Hepatocyte (in vitro differentiated cells): Measurements from ENCODE around the gene KMT2E.

ENCODE experiments used
- EZH2 ChIP-seq: fragments of 200-600 bp; sonication (generic); IDR thresholded peaks from 2 replicates; pipeline ENCODE4 v1.6.1; 2016; ENCODE audit warnings: antibody characterized with exemption, mild to moderate bottlenecking, borderline replicate concordance
- TF ChIP-seq, protein P1 (sequence below): fragments of 200-600 bp; sonication (generic); IDR thresholded peaks from 2 replicates; pipeline ENCODE4 v1.5.1; 2016; ENCODE audit warnings: antibody characterized with exemption, mild to moderate bottlenecking; ENCODE audit not compliant: poor library complexity

DNA sequence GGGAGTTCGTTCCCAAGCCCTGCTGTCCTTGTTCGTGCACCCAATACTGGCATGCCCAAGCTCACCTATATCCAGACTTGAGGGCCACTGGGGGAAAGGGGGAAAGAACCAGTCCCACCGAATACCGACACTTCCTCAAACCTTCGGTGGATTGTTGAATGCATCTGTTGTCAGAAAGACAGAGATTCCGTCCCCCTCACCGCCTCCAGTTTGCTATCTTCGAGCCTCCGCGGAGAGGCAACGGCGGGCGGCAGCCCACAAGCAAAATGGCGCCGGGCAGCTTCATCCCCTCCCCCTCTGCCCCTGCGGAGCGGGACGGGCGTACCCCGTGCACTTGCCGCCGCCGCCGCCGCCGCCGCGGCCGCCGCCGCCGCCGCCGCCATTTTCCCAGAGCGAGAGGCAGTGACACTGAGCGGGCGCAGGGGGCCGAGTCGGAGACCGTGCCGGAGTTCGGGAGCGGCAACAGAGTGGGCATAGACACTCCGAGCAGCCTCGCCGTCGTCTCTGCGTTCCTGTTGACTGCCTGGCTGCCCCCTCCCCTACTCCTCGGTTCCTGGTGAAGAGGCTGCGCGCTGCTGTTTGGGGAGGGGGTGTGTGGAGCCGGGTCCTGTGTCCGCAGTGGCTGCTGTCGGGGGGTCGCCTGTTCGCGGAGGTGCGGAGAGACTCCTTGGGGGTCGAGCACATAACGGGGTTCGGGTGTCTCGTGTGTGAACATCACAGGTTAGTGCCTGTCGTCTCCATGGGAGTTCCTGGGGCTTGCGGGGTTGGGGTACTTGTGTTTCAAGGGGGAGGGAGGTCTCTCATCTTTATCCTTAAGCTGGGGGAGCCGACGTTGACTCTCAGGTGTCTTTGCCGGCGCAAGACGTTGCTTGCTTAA, at the start of gene KMT2E:
- TF ChIP-seq, protein P1, sequence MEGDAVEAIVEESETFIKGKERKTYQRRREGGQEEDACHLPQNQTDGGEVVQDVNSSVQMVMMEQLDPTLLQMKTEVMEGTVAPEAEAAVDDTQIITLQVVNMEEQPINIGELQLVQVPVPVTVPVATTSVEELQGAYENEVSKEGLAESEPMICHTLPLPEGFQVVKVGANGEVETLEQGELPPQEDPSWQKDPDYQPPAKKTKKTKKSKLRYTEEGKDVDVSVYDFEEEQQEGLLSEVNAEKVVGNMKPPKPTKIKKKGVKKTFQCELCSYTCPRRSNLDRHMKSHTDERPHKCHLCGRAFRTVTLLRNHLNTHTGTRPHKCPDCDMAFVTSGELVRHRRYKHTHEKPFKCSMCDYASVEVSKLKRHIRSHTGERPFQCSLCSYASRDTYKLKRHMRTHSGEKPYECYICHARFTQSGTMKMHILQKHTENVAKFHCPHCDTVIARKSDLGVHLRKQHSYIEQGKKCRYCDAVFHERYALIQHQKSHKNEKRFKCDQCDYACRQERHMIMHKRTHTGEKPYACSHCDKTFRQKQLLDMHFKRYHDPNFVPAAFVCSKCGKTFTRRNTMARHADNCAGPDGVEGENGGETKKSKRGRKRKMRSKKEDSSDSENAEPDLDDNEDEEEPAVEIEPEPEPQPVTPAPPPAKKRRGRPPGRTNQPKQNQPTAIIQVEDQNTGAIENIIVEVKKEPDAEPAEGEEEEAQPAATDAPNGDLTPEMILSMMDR = no peak
- TF ChIP-seq EZH2 = no peak
